A673 (cell line): ENCODE data around the gene SPEM1. TPM values are rescaled to one million over a fixed set of nuclear protein-coding genes. Genes with fewer than 3 reads are reported as not detected.

ENCODE experiments used
- BruUV-seq: library from RNA; stranded (reverse); fragments of 400-500 nt; replicated peaks from 2 replicates; lab custom pipeline; 2021; lab: Mats Ljungman, UMichigan
- CTCF ChIA-PET: fragments of 300-600 bp; sonication (Branson Sonifier 250); formaldehyde crosslinking; loops from one replicate; lab custom pipeline; 2022; ENCODE audit warnings: antibody characterized with exemption; lab: Charles Lee
- POLR2A ChIA-PET: fragments of 300-600 bp; sonication (Branson Sonifier 250); formaldehyde crosslinking; loops from one replicate; lab custom pipeline; 2022; ENCODE audit warnings: antibody characterized with exemption; ENCODE audit not compliant: low non-redundant PET; lab: Charles Lee
- DNase-seq: peaks from one replicate; pipeline ENCODE4 v3.0.0-alpha.2; 2015; ENCODE audit warnings: low spot score
- H3K27ac ChIP-seq: fragments of 200-600 bp; sonication (generic); 2 replicates; pipeline ENCODE4 v1.5.1; 2016; ENCODE audit warnings: mixed run types, low read depth, mild to moderate bottlenecking, mixed read lengths, antibody characterized with exemption, low read length; ENCODE audit not compliant: poor library complexity, severe bottlenecking
- H3K27me3 ChIP-seq: fragments of 200-600 bp; sonication (generic); replicated peaks from 2 replicates; pipeline ENCODE4 v1.6.1; 2017; ENCODE audit warnings: mixed run types, low read depth, mild to moderate bottlenecking, mixed read lengths, antibody characterized with exemption, low read length; ENCODE audit not compliant: insufficient read depth, poor library complexity
- H3K36me3 ChIP-seq: fragments of 200-600 bp; sonication (generic); 2 replicates; pipeline ENCODE4 v1.6.1; 2016; ENCODE audit warnings: mixed run types, mild to moderate bottlenecking, mixed read lengths, antibody characterized with exemption, low read length; ENCODE audit not compliant: insufficient read depth, poor library complexity, severe bottlenecking
- H3K4me1 ChIP-seq: fragments of 200-600 bp; sonication (generic); 2 replicates; pipeline ENCODE4 v1.6.1; 2017; ENCODE audit warnings: mixed run types, mild to moderate bottlenecking, mixed read lengths, antibody characterized with exemption, low read length; ENCODE audit not compliant: insufficient read depth, poor library complexity, severe bottlenecking
- H3K4me3 ChIP-seq: fragments of 200-600 bp; sonication (generic); 2 replicates; pipeline ENCODE4 v1.5.1; 2016; ENCODE audit warnings: low read depth, mixed run types, mild to moderate bottlenecking, mixed read lengths, low read length; ENCODE audit not compliant: poor library complexity, severe bottlenecking
- H3K9me3 ChIP-seq: fragments of 200-600 bp; sonication (generic); 2 replicates; pipeline ENCODE4 v1.6.1; 2016; ENCODE audit warnings: mixed run types, low read depth, mild to moderate bottlenecking, mixed read lengths, antibody characterized with exemption, low read length; ENCODE audit not compliant: poor library complexity, severe bottlenecking
- CTCF ChIP-seq: fragments of 300-800, 200-600 bp; sonication (generic); conservative IDR thresholded peaks from 2 replicates; pipeline ENCODE4 v1.5.1; 2017; ENCODE audit warnings: low read depth, mild to moderate bottlenecking, antibody characterized with exemption, low read length, moderate library complexity, mixed read lengths
- EZH2 ChIP-seq: fragments of 200-600 bp; sonication (generic); IDR thresholded peaks from 2 replicates; pipeline ENCODE4 v1.6.1; 2017; ENCODE audit warnings: borderline replicate concordance, low read depth, mild to moderate bottlenecking, mixed read lengths, antibody characterized with exemption, low read length; ENCODE audit not compliant: poor library complexity, severe bottlenecking
- intact Hi-C: fragments of 100-400 bp; cut with micrococcal nuclease; formaldehyde crosslinking; loops from one replicate; pipeline ENCODE4 v1.10.0; 2022; ENCODE audit not compliant: unreplicated experiment
- total RNA-seq: library from RNA; stranded (reverse); gene quantifications from 2 replicates; pipeline ENCODE4 v1.2.3, GENCODE V29; 2021

SPEM1 gene
- total RNA-seq, 1 experiment from 2014 or later: 0.43 TPM

GRCh38 chr17:7394452-7395191 is 25.5 kb upstream of the SPEM1 start, which contains the start of gene PLSCR3:
TSS of gene PLSCR3 (minus strand) at chr17:7394525. CDS start at chr17:7394110, 415 bp downstream.
- DNase-seq: peak; percentile 87
- H3K27ac ChIP-seq: peak within 1 kb of the TSS; percentile 80
- no TSS peak for BruUV-seq

GRCh38 chr17:7396147-7396546 is 24.0 kb upstream of the SPEM1 start:
- no peaks in the 10 kb centered on the region for H3K9me3 ChIP-seq
- intact Hi-C loops: no loop called here
- H3K4me1 ChIP-seq: peaks cover 13% of the 10 kb centered on the region
- ChIA-PET CTCF (no interaction called here), POLR2A (interaction anchor here (0.6 kb wide), 1 partner anchor 61 kb away, joined by 4 read pairs; no protein-coding TSS in a partner anchor)
- no peaks in the 10 kb centered on the region for H3K27me3 ChIP-seq
- TF ChIP-seq CTCF (no peak), EZH2 (no peak)
- no peaks in the 10 kb centered on the region for H3K36me3 ChIP-seq
- no peak overlapping the region for H3K4me3 ChIP-seq
- DNase-seq: no peak
- H3K27ac ChIP-seq: no peak overlapping the region
- no TSS peak for BruUV-seq

More at GRCh38 chr17:7394452-7395191, 25.5 kb upstream of the SPEM1 start, which contains the start of gene PLSCR3:
- intact Hi-C loops: no loop called here
- peak; percentile 50 for TF ChIP-seq CTCF
- no peak for TF ChIP-seq EZH2
- Histone ChIP-seq H3K36me3 (no peaks in the 10 kb centered on the region), H3K4me1 (peaks cover 13% of the 10 kb centered on the region), H3K4me3 (peak within 1 kb of the TSS; percentile 94), H3K27me3 (no peaks in the 10 kb centered on the region), H3K9me3 (no peaks in the 10 kb centered on the region)
- CTCF ChIA-PET: interaction anchor here (0.6 to 1.3 kb wide), 3 partner anchors 9 to 60 kb away, joined by 3 to 6 read pairs (median 6); partner anchors contain the start of gene TMEM256
- POLR2A ChIA-PET: interaction anchor here (0.9 kb wide), 1 partner anchor 10 kb away, joined by 3 read pairs; no protein-coding TSS in a partner anchor

GRCh38 chr17:7398612-7399011 is 21.5 kb upstream of the SPEM1 start:
- CTCF ChIA-PET: interaction anchor here (0.6 kb wide), 1 partner anchor 8 kb away, joined by 3 read pairs; no protein-coding TSS in a partner anchor
- H3K4me3 ChIP-seq: no peak overlapping the region
- intact Hi-C loops: no loop called here
- H3K36me3 ChIP-seq: no peaks in the 10 kb centered on the region
- H3K4me1 ChIP-seq: peaks cover 15% of the 10 kb centered on the region
- TF ChIP-seq EZH2 (no peak), CTCF (no peak)
- no peaks in the 10 kb centered on the region for H3K27me3 ChIP-seq
- POLR2A ChIA-PET: no interaction called here
- no peaks in the 10 kb centered on the region for H3K9me3 ChIP-seq
- BruUV-seq: no TSS peak
- no peak overlapping the region for H3K27ac ChIP-seq
- DNase-seq: no peak
